Heart left ventricle (tissue), 13 donors: ENCODE measurements around the gene DEPP1.

Experiments
- POLR2A ChIP-seq, 2 donors: fragments of 450-650 bp; IDR thresholded peaks; one replicate each; pipeline ENCODE4 v1.6.1; 2017; ENCODE audit warnings: antibody characterized with exemption in 2 of 2, mild to moderate bottlenecking in 2 of 2, moderate library complexity in 2 of 2
- TF ChIP-seq, protein P1 (sequence below), 12 donors: fragments of 200-600 bp; sonication (generic) in 4 of 12; IDR thresholded peaks; one replicate each; pipeline versions ENCODE4 v1.5.0 to v1.8.0; 2018 to 2022; ENCODE audit warnings: antibody characterized with exemption in 12 of 12, mild to moderate bottlenecking in 5 of 12
- donor health status: ischemic (EF 13 %, LVEDD 7.1; RV severe dilation, severe dysfunction).
- donor health status: DM: no; HTN: yes; CAD: no.
- donor health status: DM: no; HTN: no; CAD: no.
- donor health status: ischemic (EF 25% LVEDD 6.9; RV normal size, moderate dysfunction).
- donor health status: ischemic (EF 25% LVEDD 5.7; RV mildly dilated, moderate dysfunction).
- donor health status: ischemic (EF 35%, LVEDD 5.7; RV mildly dilated, moderate dysfunction).
- donor health status: nonischemic (EF 11% LVEDD 7.7; RV severe dilation, severe dysfunction).
- donor health status: DM: yes; HTN: yes; CAD: no.
- donor health status: PGD.
- donor health status: ischemic (EF 29% LVEDD 5.4; RV normal size, mild dysfunction).
- donor health status: nonischemic (EF 23%, LVEDD 6.1; RV moderate dilation, normal function).

DNA sequence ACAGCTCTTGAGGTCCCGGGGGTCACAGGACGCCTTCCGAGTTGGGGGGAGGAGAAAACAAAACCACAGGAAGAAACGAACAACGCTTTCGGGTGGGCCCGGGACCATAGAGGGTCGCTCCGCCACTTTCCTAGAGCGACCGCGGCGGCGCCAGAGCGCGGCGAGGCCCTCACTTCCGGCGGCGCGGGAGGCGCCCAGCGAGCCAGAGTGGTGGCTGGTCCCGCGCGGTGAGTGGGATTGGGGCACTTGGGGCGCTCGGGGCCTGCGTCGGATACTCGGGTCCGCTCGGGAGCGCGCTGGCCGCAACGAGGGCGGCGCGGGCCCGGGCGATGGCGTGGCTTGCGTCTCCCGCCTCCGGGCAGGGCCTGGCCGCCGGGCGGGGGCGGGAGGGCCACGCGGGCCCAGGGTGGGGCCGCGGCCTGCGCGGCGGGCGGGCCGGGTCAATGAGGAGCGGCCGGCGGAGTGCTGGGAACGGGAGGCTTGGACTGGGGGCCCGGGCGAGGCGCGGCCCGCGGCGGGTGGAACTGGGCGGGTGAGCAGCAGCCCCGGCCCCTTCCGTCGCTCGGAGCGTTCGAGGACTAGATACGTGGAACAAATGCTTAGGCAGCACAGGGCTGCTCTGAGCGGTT, 22.3 kb upstream of the DEPP1 start, which contains the start of gene ZNF22:
- TF ChIP-seq, protein P1, sequence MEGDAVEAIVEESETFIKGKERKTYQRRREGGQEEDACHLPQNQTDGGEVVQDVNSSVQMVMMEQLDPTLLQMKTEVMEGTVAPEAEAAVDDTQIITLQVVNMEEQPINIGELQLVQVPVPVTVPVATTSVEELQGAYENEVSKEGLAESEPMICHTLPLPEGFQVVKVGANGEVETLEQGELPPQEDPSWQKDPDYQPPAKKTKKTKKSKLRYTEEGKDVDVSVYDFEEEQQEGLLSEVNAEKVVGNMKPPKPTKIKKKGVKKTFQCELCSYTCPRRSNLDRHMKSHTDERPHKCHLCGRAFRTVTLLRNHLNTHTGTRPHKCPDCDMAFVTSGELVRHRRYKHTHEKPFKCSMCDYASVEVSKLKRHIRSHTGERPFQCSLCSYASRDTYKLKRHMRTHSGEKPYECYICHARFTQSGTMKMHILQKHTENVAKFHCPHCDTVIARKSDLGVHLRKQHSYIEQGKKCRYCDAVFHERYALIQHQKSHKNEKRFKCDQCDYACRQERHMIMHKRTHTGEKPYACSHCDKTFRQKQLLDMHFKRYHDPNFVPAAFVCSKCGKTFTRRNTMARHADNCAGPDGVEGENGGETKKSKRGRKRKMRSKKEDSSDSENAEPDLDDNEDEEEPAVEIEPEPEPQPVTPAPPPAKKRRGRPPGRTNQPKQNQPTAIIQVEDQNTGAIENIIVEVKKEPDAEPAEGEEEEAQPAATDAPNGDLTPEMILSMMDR (IDR thresholded peaks at IDR 0.05) = peak in 5 of 12 donors; percentile 10 to 40 (median 19)
- TF ChIP-seq POLR2A (IDR thresholded peaks at IDR 0.05) = peak in 1 of 2 donors; percentile 34
